Lower leg skin (tissue), 4 donors: ENCODE measurements around the gene KIRREL3. TPM values are rescaled to one million over a fixed set of nuclear protein-coding genes. Genes with fewer than 3 reads are reported as not detected.
A peak's percentile ranks its signal among the peaks of the same experiment; 100 is the strongest.

Source experiments
- DNase-seq, 2 donors: peaks; one replicate each; pipeline ENCODE4 v3.0.0-alpha.2; 2019; ENCODE audit warnings: low spot score in 2 of 2
- H3K4me3 ChIP-seq: fragments of 200-600 bp; sonication (generic); 2 replicates; pipeline ENCODE4 v1.5.1; 2017; ENCODE audit warnings: mild to moderate bottlenecking, low read depth; ENCODE audit not compliant: poor library complexity, severe bottlenecking
- POLR2A ChIP-seq, 2 donors: fragments of 450-650 bp; IDR thresholded peaks; one replicate each; pipeline ENCODE4 v1.6.1; 2016 to 2017; ENCODE audit warnings: antibody characterized with exemption in 2 of 2, mild to moderate bottlenecking in 1 of 2, moderate library complexity in 1 of 2
- WGBS, 2 donors: methylation state at CpG; one replicate each; pipeline ENCODE4 v1.1.5; 2018; 5-methylcytosine and 5-hydroxymethylcytosine counted together
- intact Hi-C: fragments of 100-400 bp; cut with DNase I; formaldehyde crosslinking; loops from one replicate; pipeline ENCODE4 v1.15.0; 2023; ENCODE audit warnings: low total_unique reads
- total RNA-seq, 4 donors: library from RNA; depleted of rRNA; stranded (reverse); fragments of >200 nt; gene quantifications; one replicate each; pipeline ENCODE4 v1.1.0, GENCODE V29; 2016
- TF ChIP-seq, protein P1 (sequence below), 3 donors: fragments of 450-650 bp; IDR thresholded peaks; one replicate each; pipeline ENCODE4 v1.5.1; 2016; ENCODE audit warnings: antibody characterized with exemption in 3 of 3, mild to moderate bottlenecking in 3 of 3, moderate library complexity in 2 of 3

Gene KIRREL3
- total RNA-seq, 4 donors from 2014 or later, result 0.13 TPM; not detected in 3

GRCh38 chr11:126440276-126440675, 560.3 kb downstream of the KIRREL3 start:
- DNase-seq, result no peak
- WGBS, 2 donors, result 72 to 75% methylated on average over 18 to 22 of the region's 22 CpGs
- no peak overlapping the region for H3K4me3 ChIP-seq
- intact Hi-C loops, result no loop called here
- TF ChIP-seq, protein P1, sequence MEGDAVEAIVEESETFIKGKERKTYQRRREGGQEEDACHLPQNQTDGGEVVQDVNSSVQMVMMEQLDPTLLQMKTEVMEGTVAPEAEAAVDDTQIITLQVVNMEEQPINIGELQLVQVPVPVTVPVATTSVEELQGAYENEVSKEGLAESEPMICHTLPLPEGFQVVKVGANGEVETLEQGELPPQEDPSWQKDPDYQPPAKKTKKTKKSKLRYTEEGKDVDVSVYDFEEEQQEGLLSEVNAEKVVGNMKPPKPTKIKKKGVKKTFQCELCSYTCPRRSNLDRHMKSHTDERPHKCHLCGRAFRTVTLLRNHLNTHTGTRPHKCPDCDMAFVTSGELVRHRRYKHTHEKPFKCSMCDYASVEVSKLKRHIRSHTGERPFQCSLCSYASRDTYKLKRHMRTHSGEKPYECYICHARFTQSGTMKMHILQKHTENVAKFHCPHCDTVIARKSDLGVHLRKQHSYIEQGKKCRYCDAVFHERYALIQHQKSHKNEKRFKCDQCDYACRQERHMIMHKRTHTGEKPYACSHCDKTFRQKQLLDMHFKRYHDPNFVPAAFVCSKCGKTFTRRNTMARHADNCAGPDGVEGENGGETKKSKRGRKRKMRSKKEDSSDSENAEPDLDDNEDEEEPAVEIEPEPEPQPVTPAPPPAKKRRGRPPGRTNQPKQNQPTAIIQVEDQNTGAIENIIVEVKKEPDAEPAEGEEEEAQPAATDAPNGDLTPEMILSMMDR (IDR thresholded peaks at IDR 0.05), result no peak
- no peak for TF ChIP-seq POLR2A (IDR thresholded peaks at IDR 0.05)

GRCh38 chr11:126438691-126439090, 561.9 kb downstream of the KIRREL3 start:
- TF ChIP-seq POLR2A (IDR thresholded peaks at IDR 0.05), result no peak
- TF ChIP-seq, protein P1 (IDR thresholded peaks at IDR 0.05), result no peak
- 42 to 61% methylated on average over 5 of the region's 5 CpGs for WGBS, 2 donors
- intact Hi-C loops, result loop anchor here (2.0 kb wide), 1 partner anchor 44 kb away; no protein-coding TSS in a partner anchor
- H3K4me3 ChIP-seq, result no peak overlapping the region
- peak in 1 of 2 donors; percentile 84 for DNase-seq

- H3K4me3 ChIP-seq, result no peak overlapping the region
- 48 to 68% methylated on average over 9 of the region's 9 CpGs for WGBS, 2 donors
- no peak for TF ChIP-seq POLR2A (IDR thresholded peaks at IDR 0.05)
- TF ChIP-seq, protein P1 (IDR thresholded peaks at IDR 0.05), result no peak
- intact Hi-C loops, result loop anchor here (2.0 kb wide), 1 partner anchor 45 kb away; no protein-coding TSS in a partner anchor
- DNase-seq, result no peak
These were observed 562.3 kb downstream of the KIRREL3 start for GRCh38 chr11:126438272-126438671.

DNA sequence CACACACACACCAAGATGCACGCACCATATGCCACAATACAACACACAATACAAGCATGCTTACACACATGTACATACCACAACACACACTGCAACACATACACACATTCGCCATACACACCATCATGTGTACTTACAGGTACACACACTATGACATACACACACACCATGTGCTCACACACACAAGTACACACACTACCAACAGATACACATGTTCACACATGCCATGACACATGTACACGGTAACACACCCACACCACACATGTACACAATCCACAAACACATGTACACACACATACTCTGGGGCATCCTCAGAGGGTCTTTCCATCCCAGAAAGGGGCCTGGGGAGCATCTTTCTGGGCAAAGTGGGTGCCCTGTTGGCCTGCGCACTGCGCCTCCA, 562.8 kb downstream of the KIRREL3 start:
- TF ChIP-seq POLR2A (IDR thresholded peaks at IDR 0.05), result no peak
- TF ChIP-seq, protein P1 (IDR thresholded peaks at IDR 0.05), result no peak
- H3K4me3 ChIP-seq, result no peak overlapping the region
- intact Hi-C loops, result loop anchor here (2.0 kb wide), 1 partner anchor 45 kb away; no protein-coding TSS in a partner anchor
- DNase-seq, result no peak
- WGBS, 2 donors, result 95 to 98% methylated on average over 5 of the region's 5 CpGs

GRCh38 chr11:126436209-126436755, 564.3 kb downstream of the KIRREL3 start:
- DNase-seq, result peak in 1 of 2 donors; percentile 82
- WGBS, 2 donors, result 85 to 91% methylated on average over 5 of the region's 7 CpGs
- intact Hi-C loops, result no loop called here
- H3K4me3 ChIP-seq, result no peak overlapping the region
- TF ChIP-seq, protein P1 (IDR thresholded peaks at IDR 0.05), result no peak
- no peak for TF ChIP-seq POLR2A (IDR thresholded peaks at IDR 0.05)

DNA sequence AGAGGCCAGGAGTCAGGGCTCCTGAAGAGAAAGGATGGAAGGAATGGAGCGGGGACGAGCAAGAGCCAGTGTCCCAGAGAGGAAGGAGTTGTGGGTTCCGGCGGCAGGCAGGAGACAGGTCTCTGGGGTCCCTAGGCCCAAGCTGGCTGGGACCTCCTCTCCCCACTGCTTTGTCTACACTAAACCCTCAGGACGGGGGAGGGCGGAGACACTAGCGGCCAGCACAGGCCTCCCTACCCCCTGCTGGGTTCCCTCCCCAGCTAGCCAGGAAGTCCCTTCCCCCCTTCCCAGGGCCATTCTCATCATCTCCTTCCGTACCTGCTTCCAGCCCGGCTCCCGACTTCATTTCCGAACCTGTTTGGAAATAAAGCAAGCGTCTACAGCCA, 565.6 kb downstream of the KIRREL3 start:
- TF ChIP-seq, protein P1 (IDR thresholded peaks at IDR 0.05), result no peak
- no peak for TF ChIP-seq POLR2A (IDR thresholded peaks at IDR 0.05)
- H3K4me3 ChIP-seq, result no peak overlapping the region
- 84 to 90% methylated on average over 12 of the region's 12 CpGs for WGBS, 2 donors
- intact Hi-C loops, result no loop called here
- DNase-seq, result peak in 1 of 2 donors; percentile 80
